Measurements from ENCODE around the gene TMEM222.

The TMEM222 gene

DNA sequence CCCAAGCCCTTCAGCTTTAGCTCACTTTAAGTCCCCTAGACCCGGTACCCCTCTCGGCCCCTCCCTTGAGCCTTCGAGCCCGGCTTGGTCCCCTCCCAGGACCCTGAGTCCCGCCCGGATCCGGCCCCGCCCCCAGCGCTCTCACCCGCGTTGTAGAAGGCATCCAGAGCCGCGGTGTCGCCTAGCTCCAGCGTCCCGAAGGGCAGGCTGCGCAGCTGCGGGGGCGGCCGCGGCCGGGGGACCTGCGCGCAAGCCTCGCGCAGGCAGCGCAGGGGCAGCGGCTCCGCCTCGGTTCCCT, 44.1 kb downstream of the TMEM222 start:
- peaks cover 26% of the 10 kb centered on the region for H3K4me1 Mint-ChIP-seq (ENCODE audit: low read depth)
- H3K4me3 Mint-ChIP-seq: peak overlapping the region; percentile 86

DNA sequence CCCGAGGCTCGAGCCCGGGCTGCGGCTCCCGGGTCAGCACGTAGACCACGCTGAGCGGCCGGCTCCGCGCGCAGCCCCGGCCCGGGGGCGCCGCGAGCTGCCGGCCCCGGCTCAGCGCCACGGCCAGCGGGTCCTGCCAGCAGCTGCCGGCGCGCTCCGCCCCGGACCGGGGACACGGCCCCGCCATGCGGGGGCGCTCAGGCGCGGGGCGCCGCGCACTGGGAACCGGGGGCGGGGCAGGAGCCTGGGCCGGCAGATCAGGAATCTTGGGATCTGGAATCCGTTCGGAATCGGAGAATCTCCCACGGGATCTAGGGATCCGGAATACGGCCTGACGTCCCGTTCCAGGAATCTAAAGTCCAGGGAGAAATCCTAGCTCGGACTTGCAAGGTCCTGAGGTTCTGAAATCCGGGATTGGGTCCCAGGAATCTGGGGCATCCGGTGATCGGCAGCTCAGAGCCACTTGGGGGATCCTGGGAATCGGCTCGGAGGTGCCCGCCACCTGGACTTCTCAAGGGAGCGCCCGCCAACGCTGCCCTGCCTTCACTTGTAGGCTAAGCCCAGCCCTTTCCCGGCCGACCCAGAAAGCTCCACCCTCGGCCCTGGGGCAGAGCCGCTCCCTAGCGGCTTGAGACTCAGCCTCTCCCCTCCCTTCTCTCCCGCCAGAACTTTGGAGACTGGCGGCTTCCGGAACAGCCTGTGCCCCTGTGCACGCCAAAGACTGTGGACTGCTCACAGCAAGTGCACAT, 44.6 kb downstream of the TMEM222 start, which contains the start of gene MAP3K6:
MAP3K6 (minus strand) TSS at position 551 of the 749 bp plus-strand sequence; CDS start at position 187, 364 bp downstream.
- DNase-seq: peak; percentile 70
- Mint-ChIP-seq H3K9me3 (no peaks in the 10 kb centered on the region), H3K27me3 (no peaks in the 10 kb centered on the region), H3K27ac (peak within 1 kb of the TSS; percentile 90), H3K36me3 (ENCODE audit: low read depth) (no peaks in the 10 kb centered on the region), H3K4me1 (ENCODE audit: low read depth) (peaks cover 26% of the 10 kb centered on the region), H3K4me3 (peak within 1 kb of the TSS; percentile 86)

More for the DNA sequence above, 44.1 kb downstream of the TMEM222 start:
- peak; percentile 85 for DNase-seq
- Mint-ChIP-seq H3K36me3 (ENCODE audit: low read depth) (no peaks in the 10 kb centered on the region), H3K9me3 (no peaks in the 10 kb centered on the region), H3K27me3 (no peaks in the 10 kb centered on the region), H3K27ac (peak overlapping the region; percentile 90)

DNA sequence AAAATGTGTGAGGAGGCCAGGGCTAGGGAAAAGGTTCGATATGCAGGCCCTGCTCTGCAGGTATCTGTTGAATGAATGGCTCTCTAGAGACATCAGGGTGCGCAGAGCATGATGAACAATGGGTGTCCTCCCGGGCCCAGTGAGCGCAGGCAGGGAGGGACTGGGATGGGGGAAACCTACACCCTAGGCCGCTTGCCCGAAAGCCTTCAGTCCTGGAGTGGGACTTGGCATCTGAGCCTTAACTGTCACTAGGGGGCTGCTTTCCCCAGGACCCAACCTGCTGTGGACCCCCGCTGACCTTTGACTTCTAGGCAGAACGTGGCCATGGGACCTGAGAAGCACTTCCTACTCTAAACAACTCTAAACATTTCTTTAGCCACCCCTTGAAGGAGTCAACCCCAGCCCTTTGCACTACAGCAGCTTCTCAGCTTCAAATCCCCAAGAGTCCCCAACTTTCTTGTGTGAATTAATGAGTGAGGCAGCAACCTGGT, 45.2 kb downstream of the TMEM222 start:
- H3K9me3 Mint-ChIP-seq: no peaks in the 10 kb centered on the region
- H3K4me1 Mint-ChIP-seq (ENCODE audit: low read depth): peaks cover 26% of the 10 kb centered on the region
- H3K4me3 Mint-ChIP-seq: peak overlapping the region; percentile 64
- H3K27me3 Mint-ChIP-seq: no peaks in the 10 kb centered on the region
- no peak for DNase-seq
- no peaks in the 10 kb centered on the region for H3K36me3 Mint-ChIP-seq (ENCODE audit: low read depth)
- peak overlapping the region; percentile 55 for H3K27ac Mint-ChIP-seq

DNA sequence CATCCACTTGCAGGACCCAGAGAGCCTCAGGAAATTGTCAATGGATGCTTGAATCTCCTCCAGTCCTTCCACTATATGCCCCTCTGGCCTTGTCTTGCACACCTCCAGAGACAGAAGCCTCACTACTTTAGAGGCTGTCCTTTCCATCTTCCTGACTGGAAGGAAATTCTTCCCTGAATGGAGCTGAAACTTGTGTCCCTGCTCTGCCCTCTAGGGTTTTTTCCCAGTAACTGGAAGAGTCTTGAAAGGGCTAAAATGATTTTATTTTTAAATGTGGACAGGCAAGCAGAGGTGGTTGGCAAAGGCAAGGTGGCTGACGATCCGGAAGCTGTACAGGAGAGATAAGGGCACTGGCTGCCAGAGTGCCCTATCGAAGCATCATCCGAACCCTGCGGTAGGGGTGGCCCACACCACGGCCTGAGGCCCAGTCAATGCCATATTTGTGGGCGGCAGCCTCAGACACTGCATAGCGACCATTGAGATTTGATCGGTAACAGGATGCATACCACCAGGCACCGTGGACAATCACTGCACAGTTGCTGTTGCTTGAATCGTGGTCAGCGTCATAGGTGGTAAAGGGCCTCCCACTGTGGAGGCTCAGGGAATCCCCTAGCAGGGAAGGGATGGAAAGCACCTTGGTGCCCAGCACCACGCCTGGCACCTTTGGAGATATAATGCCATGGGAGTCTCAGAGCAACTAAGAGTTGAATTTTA, 47.1 kb downstream of the TMEM222 start:
- H3K27ac Mint-ChIP-seq: no peak overlapping the region
- no peak overlapping the region for H3K4me3 Mint-ChIP-seq
- H3K9me3 Mint-ChIP-seq: no peaks in the 10 kb centered on the region
- H3K36me3 Mint-ChIP-seq (ENCODE audit: low read depth): no peaks in the 10 kb centered on the region
- no peaks in the 10 kb centered on the region for H3K27me3 Mint-ChIP-seq
- no peak for DNase-seq
- H3K4me1 Mint-ChIP-seq (ENCODE audit: low read depth): peaks cover 26% of the 10 kb centered on the region

DNA sequence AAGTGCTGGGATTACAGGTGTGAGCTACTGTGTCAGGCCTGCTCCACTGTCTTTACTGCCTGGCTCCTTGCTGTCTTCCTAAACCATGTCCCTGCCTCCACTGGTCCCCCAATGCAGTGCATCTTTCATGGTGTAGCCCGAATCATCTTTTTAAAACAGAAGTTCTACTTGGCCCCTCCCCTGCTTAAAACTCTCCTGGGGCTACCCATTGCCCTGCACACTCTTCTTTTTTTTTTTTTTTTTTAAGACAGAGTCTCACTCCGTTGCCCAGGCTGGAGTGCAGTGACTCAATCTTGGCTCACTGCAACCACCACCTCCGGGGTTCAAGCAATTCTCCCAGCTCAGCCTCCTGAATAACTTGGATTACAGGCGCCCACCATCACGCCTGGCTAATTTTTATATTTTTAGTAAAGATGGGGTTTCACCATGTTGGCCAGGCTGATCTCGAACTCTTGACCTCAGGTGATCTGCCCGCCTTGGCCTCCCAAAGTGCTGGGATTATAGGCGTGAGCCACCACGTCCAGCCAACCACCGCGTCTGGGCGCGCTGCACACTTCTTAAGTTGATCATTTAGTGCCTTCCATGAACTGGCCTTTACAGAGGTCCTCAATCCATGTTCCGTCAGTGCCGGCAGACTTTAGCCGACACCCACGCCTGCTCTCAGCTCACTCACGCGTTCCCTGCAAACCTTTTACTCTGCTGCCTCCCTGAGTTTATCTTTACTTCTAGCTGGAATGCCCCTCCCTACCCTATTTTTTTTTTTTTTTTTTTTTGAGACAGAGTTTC, 50.3 kb downstream of the TMEM222 start:
- no peak overlapping the region for H3K27ac Mint-ChIP-seq

DNA sequence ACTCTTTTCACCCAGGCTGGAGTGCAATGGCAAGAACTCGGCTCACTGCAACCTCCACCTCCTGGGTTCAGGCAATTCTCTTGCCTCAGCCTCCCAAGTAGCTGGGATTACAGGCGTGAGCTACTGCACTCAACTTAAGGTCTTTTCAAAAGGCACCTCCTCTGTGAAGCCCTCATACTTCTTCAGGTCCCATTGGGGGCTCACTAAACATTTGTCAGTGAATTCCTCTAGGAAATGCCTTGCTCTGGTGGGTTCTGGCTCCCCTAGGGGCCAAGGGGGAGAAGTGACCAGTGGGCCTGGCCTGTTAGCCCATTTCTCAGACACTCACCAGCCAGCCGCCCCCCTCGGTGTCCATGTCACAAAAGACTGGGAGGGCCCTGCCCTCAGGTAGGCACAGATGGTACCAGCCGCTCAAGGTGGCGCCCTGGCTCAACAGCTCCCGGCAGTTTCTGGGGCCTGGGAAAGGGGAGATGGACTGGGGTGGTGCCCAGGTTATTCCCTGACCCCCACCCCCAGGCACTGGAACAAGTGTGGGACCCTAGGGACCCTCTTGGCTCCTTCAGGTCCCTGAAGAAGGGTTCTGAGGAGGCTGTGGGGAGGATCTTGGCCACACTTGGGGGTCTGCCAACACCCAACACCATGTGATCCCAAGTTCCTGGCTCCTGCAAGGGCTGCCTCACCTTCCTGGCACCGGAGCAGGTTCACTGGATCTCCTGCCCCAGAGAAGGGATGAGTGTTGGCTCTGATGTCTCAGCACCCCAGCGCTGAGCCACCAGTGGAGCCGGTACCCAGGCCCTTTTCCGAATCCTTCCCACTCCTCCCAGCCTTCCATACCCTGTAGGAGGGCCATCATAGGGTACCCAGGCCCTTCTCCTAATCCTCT, 51.1 kb downstream of the TMEM222 start:
- DNase-seq: no peak

More for the DNA sequence above, 50.3 kb downstream of the TMEM222 start:
- Mint-ChIP-seq H3K4me3 (no peak overlapping the region), H3K4me1 (ENCODE audit: low read depth) (peaks cover 6% of the 10 kb centered on the region), H3K9me3 (no peaks in the 10 kb centered on the region), H3K27me3 (no peaks in the 10 kb centered on the region), H3K36me3 (ENCODE audit: low read depth) (no peaks in the 10 kb centered on the region)
- no peak for DNase-seq

DNA sequence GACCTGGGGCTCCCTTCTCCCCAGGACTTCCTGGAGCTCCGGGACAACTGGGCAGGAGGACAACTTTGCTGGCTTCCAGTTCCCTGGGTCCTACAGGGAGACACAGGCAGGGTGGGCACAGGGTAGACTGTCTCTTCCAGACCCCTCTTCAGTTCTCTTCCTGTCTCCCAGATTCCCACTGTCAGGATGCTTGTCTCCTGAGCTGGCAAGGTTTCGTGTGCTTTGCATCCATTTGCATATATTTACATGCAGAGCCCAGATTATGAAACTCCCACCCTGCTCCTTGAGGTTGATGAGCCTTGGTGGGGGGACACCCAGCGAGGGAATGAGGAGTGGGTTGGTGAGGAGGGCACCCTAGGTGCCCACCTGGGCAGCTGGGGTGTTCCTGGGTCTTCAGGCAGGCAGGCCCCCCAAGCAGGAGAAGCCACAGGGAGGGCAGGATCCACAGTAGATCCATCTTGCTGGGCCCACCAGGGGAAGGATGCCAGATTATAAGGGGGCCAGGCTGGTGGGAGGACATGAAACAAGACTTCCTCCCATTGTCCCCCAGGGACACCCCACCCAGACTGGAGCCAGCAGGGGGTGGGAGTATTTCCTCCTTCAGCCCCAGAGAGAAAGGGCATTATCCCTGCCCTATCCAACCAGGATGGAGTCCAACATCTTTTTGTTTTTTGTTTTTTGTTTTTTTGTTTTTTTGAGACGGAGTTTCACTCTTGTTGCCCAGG, 52.6 kb downstream of the TMEM222 start, which contains the start of gene FCN3:
FCN3 (minus strand) TSS at position 463 of the 725 bp plus-strand sequence; CDS start at position 457, 6 bp downstream.
- peaks cover 2% of the 10 kb centered on the region for H3K4me1 Mint-ChIP-seq (ENCODE audit: low read depth)
- no peak within 1 kb of the TSS for H3K27ac Mint-ChIP-seq
- no peaks in the 10 kb centered on the region for H3K27me3 Mint-ChIP-seq
- no peak within 1 kb of the TSS for H3K4me3 Mint-ChIP-seq
- no peaks in the 10 kb centered on the region for H3K9me3 Mint-ChIP-seq
- no peaks in the 10 kb centered on the region for H3K36me3 Mint-ChIP-seq (ENCODE audit: low read depth)
- DNase-seq: no peak

More for the DNA sequence above, 51.1 kb downstream of the TMEM222 start:
- H3K36me3 Mint-ChIP-seq (ENCODE audit: low read depth): no peaks in the 10 kb centered on the region
- peaks cover 6% of the 10 kb centered on the region for H3K4me1 Mint-ChIP-seq (ENCODE audit: low read depth)
- no peak overlapping the region for H3K27ac Mint-ChIP-seq
- H3K27me3 Mint-ChIP-seq: no peaks in the 10 kb centered on the region
- no peak overlapping the region for H3K4me3 Mint-ChIP-seq
- H3K9me3 Mint-ChIP-seq: no peaks in the 10 kb centered on the region

DNA sequence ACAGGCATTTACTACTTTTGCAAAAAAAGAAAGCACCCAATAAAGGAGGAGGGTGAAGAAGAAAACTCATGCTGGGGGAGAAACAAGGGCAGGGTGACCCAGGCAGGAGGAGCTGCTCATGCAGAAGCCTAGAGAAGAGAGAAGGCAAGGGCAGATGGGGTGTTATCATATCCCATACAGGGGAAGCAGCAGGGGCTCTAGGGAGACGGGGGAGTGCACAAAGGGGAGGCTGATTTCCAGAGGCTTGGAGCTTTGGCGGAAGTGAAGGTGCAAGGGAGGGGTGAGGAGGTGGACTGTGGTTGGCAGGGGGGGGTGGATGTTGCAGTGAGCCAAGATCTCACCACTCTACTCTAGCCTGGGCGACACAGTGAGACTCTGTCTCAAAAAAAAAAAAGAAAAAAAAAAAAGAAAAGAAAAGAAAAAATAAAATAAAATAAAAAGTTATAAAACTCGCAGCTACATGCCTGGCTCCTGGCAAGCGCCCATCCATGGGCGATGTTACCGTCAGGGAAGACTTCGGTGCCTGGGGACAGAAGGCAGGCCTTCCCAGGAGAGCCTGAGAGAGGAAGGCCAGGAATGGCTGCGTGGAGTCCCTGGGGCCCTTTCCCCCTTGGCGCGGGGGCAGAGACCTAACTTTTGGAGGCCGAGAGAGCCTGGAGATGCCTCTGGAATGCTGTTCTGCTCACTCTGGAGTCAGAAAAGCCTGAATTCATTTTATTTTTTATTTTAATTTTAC, 56.0 kb downstream of the TMEM222 start:
- H3K36me3 Mint-ChIP-seq (ENCODE audit: low read depth): no peaks in the 10 kb centered on the region
- H3K4me1 Mint-ChIP-seq (ENCODE audit: low read depth): no peaks in the 10 kb centered on the region
- no peaks in the 10 kb centered on the region for H3K27me3 Mint-ChIP-seq
- no peak overlapping the region for H3K27ac Mint-ChIP-seq
- H3K9me3 Mint-ChIP-seq: no peaks in the 10 kb centered on the region
- H3K4me3 Mint-ChIP-seq: no peak overlapping the region
- DNase-seq: no peak

DNA sequence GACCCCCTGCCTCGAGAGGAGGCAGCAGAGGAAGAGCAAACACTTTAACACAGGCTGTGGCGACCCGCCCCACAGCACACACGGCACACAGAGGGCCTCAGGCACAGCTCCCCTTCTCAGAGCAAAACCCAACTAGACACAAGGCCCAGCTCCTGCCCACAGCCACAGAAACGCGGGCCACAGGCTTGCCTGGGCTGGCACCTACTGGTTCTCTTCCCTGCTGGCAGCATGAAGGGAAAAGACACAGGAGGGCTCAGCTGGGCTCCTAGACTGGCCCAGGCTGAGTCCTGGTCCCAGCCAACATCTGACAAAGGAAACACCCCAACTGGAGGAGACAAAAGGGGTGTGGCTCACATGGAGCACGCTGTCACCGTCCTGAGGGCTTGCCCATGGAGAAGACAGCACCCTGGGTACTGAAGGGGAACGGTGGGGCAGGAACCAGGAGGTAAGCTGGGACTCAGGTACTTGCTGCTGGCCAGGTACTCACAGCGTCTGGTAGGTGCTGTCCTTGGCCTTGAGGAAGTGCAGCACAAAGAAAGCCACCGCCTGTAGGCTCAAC, 57.7 kb downstream of the TMEM222 start:
- no peak overlapping the region for H3K4me3 Mint-ChIP-seq
- no peak for DNase-seq
- H3K27me3 Mint-ChIP-seq: no peaks in the 10 kb centered on the region
- H3K27ac Mint-ChIP-seq: no peak overlapping the region
- no peaks in the 10 kb centered on the region for H3K4me1 Mint-ChIP-seq (ENCODE audit: low read depth)
- H3K36me3 Mint-ChIP-seq (ENCODE audit: low read depth): no peaks in the 10 kb centered on the region
- no peaks in the 10 kb centered on the region for H3K9me3 Mint-ChIP-seq

DNA sequence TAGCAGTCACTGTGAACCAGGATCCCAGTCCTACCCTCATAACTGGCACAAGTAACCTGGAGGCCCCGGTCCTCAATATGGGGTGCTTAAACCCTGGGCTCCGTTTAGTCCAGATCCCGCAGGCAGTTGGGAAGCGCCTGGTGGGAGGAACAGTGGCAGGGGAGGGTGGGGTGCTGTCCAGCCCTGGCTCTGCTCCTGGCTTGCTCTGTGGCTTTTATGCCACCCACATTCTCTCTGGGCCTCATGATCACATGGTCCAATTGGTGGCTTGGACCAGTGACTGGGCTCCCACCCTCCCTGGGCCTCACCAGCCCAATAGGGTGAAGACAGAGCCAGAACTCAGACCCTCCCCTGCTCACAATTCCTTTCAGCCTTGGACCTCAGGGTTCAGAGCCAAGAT, 58.3 kb downstream of the TMEM222 start:
- Mint-ChIP-seq H3K4me1 (ENCODE audit: low read depth) (no peaks in the 10 kb centered on the region), H3K27ac (no peak overlapping the region), H3K4me3 (no peak overlapping the region), H3K36me3 (ENCODE audit: low read depth) (no peaks in the 10 kb centered on the region), H3K9me3 (no peaks in the 10 kb centered on the region), H3K27me3 (no peaks in the 10 kb centered on the region)
- no peak for DNase-seq

DNA sequence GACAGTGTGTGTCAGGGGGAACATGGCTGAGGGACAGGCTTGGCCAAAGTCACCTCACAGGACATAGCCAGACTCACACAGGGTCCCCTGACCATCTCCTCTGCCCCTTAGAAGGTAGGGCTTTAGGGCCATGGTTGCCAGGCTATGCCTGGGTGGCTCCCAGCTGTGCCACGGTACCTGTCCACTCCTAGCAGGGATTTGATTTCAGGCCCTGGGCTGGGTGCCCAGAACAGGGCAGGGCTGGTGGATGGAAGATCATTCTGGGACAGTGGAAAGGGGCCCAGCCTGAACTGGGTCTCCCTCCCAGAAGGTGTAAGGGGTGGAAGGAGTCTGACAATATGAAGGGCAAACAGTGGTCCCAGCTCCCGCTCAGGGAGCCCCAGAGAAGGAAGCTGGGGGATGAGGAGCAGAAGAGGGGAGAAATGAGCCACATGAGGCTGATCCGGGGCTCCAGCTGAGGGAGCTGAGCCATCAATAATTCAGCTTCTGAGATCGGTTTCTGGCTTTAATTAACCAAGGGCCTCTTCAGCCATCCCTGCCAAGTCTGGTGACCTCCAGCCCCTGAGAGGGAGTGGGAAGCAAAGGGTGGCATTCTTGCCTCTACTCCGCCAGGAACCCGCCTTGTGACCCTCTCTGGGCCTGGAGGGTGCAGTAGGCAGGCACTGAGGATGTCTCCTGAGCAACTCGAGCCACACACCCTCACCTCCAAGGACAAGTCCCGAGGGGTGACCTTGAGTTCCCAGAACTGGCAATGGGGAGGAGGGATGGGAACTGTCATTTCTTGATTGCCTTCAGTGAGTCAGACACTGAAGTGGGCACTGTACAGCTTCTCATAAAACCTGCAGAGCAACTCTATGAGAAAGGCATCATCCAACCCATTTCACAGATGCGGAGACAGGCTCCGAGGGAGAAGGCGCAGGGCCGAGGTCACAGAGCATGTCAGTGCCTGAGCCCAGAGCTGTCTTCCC, 59.1 kb downstream of the TMEM222 start:
- H3K27me3 Mint-ChIP-seq: no peaks in the 10 kb centered on the region
- H3K27ac Mint-ChIP-seq: peak overlapping the region; percentile 32
- DNase-seq: no peak

More for the DNA sequence above, 59.1 kb downstream of the TMEM222 start:
- H3K4me1 Mint-ChIP-seq (ENCODE audit: low read depth): no peaks in the 10 kb centered on the region
- H3K4me3 Mint-ChIP-seq: no peak overlapping the region
- no peaks in the 10 kb centered on the region for H3K9me3 Mint-ChIP-seq
- H3K36me3 Mint-ChIP-seq (ENCODE audit: low read depth): no peaks in the 10 kb centered on the region
